NCI-H82 (cell line): ENCODE results near the gene AFF1.

ENCODE experiments used
- DNase-seq: peaks from one replicate; lab custom pipeline; 2025; lab: John Stamatoyannopoulos, UW

Gene AFF1

DNA sequence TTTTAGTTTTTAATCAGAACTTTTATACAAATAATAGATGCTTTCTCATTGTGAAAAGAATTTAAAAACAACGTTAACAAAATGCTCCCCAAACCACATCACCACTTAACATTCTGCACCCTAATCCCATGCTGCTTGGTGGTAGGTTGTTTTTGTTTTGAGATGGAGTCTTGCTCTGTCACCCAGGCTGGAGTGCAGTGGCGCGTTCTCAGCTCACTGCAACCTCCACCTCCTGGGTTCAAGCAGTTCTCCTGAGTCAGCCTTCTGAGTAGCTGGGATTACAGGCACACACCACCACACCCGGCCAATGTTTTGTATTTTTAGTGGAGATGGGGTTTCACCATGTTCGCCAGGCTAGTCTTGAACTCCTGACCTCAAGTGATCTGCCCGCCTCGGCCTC, 102.4 kb downstream of the AFF1 start:
- DNase-seq: peak; percentile 14

DNA sequence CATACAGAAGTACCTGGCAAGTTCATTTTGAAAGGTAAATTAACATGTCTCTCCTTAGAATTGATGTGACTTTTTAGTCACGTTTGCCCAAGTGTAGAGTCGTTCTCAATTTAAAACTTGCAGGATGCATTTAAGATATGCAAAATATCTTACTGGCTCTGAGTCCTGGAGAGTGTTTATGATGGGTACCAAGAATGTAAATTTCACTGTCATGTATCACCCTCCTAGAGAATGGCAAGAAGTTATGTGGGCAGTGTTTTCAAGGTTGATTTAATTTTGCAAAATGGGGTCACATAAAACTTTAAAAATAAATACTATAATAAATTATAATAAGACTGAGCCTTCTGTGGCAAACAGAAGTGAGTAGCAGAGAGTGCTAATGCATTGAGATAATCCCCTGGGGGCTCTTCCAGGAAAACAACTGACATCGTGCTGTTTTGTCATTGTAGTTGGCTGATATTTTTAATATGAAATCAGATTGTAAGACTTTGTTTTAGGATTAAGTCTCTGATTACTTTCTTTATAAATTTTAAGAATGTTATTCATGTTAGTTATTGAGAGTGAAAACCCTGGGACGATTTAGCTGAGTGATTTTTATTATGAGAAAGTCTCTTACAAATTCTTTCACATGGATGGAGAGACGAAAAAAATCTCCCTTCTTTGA, 103.0 kb downstream of the AFF1 start:
- peak; percentile 51 for DNase-seq

DNA sequence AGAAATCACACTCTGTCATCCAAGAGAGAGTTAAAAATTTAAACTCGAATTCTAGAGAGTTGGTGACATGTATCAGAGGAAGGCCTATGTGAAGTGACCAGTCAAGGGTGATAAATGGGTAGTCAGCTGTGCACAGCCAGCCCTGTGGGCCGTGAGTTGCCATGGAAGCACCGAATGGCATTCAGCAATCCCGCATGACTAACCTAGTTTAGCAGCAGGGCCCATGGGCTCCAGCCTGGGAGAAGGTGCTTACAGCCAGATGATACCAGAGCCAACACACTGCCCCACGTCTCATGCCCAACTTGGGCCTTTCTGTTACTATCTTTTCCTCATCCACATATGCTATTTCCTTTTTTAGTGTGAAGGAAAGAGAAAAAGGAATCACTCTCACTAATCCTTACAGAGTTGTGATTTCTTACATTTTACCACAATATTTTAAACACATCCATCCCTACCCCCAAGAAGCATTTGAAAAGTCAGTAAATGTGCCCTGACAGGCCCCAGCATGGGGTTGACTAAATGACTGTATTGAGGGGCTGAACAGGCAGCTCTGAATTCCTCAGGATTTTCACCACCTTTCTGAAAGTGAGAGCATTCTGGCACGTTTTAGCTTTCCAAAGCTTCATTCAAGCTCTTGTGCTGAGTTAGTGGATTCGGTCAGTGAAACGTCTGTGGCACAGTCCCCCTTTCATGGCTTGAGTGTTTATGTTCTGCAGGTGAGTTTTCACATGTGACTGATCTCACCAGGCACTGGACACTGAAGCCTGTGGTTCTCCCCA, 104.2 kb downstream of the AFF1 start:
- DNase-seq: peak; percentile 71

DNA sequence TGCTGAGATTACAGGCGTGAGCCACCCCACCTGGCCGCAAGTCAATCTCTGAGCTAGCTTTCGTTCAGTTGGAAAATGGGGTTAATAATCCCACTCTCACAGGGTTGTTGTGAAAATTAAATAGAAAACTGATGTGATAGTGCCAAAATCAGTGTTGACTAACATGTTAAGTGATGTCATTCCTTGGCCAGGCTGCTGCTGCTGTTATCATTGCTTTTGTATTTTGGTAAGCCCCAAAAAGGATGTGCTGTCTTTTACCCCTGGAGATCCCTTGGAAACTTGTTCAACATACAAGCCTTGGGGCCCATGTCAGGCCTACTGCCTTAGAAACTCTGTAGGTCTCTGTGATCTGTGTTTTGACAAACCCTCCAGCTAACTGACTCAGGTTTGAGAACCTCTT, 106.3 kb downstream of the AFF1 start:
- DNase-seq: no peak

DNA sequence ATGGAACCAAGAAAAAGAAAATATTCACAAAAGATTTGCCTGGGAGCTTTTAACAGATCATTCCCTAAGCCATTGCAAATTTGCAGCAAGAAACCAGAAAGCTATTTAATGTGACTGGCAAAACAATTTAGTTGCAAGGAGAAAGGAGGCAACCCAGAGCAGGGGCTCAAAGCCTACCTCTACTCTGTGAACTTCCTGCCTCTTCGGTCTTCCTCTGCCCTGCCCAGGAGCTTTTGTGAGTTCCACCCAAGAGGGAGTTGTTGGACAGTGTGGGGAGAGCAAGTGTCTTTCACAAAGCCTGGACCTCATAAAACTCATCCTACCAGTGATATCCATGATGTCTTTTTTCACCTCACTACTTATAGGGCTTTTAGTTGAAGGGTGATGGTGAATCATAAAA, 107.4 kb downstream of the AFF1 start:
- peak; percentile 22 for DNase-seq

DNA sequence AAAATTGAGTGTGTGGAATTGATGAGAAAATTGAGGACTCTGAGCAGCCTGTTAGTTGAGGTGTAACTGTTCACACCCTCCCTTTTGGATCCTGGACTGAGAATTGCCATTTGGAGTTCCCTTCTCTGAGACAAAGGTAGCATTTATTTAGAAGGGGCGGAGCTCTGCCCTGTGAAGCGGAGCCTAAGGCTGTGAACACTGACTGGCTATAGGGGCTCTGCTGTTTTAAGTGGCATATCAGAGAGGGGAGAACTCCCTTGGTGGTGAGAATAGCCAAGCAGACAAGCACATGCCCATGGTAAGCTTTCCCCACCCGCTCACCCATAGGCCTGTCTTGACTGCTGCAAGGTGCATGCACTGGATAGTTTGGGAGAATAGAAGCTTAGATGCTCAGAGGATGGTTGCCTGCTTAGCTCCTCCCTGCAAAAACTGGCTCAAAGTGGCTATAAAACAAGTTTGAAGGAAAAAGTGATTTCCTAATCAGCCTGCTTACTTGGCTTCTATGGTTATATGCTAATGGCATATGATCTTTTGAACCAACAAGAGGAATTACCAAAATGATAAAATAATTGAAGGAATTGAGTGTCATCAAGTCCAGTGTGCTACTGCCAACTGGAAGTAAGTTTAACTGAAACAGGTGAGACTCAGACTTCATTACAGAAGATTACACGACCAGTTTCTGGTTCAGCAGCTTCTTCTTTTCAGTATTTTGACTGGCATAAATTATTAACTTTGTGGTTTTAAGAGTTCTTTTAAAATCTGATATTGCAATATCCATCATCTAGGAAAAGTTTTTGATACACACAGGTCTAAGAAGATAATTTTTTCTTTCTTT, 108.4 kb downstream of the AFF1 start:
- peak; percentile 5 for DNase-seq

DNA sequence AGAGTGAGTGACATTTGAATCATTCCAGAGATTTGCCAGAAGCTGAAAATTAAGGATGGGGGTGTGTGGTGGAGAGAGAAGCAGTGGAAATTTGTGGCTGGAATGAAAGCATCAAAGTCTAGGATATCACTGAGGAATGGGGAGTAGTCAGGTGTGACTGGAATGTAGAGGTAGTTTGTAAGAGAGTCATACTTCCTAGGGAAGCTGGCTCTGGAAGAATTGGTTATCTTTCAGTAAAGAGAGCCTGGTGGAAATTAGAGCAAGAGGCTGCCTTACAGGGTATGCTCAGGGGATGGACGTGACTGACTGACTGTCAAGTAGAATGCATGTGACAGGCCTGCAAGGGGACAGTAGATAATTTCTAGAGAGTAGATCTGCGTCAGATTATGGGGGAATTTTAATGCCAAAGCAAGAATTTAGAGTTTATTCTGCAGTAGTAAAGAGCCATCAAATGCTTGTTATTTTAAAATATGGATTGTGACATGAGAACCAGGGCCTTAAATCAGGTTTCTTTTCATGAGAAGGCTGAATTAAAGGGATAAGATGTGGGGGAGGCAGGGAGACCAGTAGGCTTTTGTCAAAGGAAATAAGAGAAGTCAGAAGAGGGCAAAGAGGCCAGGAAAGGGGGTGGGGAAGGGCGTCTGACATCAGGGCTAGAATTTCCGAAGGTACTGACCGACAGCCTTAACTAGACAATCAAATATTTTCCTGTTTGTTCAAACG, 109.9 kb downstream of the AFF1 start:
- peak; percentile 3 for DNase-seq

DNA sequence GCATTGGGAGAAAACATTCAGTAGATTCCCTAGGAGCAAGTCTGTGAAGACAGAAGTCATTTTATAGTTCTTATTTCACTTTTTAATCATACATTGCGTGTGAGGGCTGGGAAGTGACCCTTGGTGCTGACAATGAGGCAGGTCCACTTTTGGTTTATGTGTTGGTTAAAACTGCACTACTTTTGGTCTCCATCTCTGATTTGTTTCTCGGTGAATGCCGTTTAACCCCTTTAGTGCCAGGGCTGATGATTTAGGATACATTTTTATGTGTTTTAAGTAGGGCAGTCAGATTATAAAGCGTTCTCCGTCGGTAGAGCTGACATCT, 110.4 kb downstream of the AFF1 start:
- DNase-seq: no peak

DNA sequence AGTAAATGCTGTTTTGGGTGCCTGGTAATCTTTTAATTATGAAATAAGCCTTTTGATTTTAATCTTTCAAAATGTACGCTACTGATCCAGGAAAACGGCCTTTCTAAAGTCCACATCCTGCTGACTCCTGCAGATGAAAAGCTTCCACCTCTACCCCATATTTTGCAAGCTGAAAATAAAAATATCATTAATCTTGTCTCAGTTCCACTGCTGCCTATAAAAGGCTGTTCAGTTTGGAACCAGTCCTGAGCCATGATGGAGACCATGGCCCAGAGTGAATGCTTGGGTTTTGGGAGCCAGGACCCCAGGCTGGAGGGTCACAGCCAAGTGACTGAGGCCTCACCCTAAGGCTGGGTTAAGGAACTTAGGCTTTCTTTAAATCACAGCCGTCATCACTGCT, 110.8 kb downstream of the AFF1 start:
- no peak for DNase-seq

DNA sequence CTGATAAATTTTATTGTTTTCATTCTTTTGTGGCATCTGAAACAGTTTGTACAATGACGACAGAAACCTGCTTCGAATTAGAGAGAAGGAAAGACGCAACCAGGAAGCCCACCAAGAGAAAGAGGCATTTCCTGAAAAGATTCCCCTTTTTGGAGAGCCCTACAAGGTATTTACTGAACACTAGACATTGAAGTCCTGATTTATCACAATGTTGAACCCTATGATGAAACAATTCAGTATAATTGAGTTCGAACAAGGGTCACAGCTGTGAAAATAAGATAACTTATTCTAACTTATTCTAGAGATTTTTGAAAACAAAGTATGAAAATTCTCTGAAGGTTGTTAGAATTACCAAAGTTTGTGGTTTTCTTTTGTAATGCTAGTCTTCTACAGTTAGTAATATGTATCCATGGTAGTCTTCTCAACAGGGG, 111.3 kb downstream of the AFF1 start:
- no peak for DNase-seq

DNA sequence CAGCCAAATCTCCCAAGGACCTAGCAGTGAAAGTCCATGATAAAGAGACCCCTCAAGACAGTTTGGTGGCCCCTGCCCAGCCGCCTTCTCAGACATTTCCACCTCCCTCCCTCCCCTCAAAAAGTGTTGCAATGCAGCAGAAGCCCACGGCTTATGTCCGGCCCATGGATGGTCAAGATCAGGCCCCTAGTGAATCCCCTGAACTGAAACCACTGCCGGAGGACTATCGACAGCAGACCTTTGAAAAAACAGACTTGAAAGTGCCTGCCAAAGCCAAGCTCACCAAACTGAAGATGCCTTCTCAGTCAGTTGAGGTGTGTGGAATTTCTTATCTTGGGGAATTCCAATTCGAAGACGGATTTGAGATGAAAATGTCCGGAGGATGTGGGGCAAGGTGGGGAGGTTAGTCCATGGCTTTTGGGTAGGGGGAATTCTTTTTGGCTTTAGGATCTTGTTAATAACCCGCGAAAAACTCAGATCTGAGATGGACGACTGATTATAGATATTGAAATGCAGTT, 112.5 kb downstream of the AFF1 start:
- no peak for DNase-seq

DNA sequence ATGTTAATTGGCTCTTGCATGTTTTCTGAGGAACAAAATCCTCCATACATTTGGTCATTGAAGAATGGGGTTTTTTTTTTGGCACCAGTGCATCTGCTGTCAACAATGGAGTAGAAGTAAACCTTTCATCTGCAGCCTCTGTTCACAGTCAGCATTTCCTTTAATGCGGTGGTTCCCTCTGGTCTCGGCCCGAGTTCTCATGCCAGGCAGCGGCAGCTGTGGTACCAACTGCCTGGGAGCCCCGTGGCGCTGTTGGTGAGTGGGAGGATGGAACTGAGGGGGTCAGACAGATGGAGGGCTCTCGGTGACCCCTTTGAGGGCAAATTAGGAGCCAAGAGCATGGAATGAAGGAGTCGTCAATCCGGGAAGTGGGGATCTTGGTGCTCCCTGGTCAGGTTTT, 114.7 kb downstream of the AFF1 start:
- no peak for DNase-seq

DNA sequence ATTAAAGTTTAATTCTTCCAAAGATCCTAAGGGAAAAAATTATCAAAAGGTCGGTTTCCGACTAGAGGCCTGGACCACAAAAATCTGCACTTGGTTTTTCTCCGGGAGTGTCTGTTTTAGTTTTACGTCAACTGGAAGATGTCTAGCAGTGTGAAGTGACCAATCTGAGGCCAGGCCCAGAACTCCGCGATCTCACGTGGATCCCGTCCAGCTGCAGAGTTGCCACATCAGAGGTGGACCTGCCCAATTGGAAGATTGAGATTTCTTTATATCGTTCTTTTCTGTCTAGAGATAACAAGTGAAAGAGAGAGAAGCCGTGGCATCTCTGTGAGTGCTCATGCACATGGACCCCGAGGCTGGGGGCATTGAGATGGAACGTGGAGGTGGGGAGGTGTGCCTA, 115.8 kb downstream of the AFF1 start:
- DNase-seq: no peak

DNA sequence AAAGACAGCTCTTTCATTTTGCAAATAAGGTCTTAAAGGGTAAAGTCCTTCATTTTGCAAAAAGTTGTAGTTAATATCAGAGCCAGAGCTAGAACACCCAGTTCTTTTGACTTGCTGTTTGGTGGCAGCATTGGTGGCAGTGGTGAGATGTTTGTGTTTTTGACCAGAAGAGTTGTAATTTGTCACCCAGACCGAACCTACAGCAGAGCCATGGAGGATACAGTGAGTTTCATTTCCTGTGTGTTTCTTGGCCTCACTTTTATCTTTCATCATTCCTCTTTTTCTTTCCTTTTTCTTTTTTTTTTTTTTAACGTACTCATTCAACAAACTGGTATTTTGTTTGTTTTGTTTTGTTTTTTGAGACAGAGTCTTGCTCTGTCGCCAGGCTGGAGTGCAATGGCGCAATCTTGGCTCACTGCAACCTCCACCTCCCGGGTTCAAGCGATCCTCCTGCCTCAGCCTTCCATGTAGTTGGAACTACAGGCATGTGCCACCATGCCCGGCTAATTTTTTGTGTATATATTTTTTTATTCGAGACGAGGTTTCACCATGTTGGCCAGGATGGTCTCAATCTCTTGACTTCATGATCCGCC, 116.4 kb downstream of the AFF1 start:
- no peak for DNase-seq

DNA sequence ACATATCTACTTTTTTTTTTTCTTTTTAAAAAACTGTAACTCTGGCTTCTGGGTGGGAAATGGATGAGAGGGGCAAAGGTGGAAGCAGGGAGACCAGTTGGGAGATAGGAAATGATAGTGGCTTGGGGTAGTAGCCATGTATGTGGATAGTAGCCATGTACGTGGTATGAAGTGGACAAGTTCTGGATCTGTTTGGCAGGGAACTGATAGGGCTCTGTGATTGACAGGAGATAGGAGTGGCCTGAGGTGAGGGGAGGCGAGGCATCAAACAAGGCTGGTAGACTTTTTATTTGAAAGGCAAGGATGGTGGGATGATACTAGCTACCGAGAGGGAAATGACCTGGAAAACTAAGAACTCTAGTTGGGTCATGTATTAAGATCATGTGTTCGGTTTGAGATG, 117.8 kb downstream of the AFF1 start:
- DNase-seq: no peak

DNA sequence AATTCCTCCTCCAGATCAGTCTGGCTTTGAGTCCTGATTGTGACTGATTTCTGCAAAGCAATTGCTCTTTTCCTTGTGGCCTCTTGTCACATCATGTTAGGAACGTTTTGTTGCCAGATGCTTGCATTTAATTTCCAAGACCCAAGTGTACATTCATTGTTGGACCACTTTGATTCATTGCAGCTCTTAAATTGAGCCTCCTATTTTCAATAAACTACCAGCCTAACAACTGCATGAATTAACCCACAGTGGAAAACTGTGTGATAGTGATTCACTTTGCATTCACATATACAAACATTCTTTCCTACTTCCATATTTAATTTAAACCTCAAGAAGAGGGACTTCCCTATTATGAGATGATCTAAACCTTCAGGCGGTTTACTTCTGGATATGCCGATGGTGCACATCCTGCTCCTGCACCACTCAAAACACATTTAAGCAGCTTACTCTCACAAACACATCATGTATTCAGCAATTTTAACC, 118.4 kb downstream of the AFF1 start:
- peak; percentile 23 for DNase-seq

DNA sequence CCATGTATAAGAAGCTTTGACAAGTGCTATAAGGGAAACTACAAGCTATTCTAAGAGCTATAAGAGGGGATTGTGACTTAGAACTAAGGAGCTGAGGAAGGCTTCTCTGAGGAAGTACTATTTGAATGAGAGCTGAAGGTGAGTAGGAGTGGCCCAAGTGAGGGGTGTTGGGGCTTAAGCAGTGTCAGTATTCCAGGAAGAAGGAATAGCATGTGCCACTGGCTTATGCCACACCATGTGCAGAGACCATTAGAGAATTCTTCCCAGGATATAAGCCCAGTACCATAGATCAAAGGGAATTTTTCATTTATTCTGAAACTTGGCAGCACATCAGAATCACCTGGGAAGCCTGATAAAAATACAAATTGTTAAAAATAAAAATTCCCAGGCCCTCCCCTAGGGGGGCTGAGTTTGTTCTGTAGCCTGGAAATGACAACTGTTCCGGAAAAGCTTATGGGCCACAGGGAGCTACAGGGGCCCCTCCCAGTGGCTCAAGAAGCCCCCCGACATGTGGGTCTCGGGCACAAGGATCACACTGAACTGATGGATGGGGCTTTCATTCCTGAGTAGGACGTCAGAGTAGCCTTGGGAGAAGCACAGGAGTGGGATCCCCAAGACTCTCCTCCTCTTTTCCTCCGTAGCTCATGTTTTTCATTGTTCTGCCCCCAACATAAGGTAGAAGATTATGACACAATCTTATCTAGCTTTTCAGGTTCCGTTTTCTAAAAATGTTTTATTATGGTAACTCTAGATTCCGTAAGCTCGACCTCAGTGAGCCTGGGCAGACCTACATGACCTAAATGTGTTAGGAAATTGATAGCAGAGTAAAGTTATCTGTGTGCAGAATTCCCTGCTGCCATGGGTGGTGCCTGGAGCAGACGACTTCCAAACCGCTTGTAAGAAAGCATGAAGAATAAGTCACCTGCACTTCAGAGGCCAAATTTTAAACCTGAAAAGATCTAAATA, 119.3 kb downstream of the AFF1 start:
- DNase-seq: peak; percentile 87

DNA sequence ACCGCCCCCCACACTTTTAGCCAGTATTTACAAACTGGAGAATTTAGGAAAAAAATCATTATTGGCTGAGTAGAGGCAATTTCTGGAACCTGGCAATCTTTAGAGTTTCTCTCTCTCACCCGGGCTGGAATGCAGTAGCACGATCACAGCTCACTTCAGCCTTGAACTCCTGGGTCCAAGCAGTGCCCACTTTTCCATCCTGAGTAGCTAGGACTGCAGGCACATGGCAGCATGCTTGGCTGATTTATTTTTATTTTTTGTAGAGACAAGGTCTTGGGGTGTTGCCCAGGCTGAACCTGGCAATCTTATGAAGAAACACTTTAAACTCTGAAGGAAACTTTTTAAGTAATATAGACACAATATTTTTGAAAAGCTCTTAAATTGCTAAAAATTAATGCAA, 120.1 kb downstream of the AFF1 start:
- no peak for DNase-seq

DNA sequence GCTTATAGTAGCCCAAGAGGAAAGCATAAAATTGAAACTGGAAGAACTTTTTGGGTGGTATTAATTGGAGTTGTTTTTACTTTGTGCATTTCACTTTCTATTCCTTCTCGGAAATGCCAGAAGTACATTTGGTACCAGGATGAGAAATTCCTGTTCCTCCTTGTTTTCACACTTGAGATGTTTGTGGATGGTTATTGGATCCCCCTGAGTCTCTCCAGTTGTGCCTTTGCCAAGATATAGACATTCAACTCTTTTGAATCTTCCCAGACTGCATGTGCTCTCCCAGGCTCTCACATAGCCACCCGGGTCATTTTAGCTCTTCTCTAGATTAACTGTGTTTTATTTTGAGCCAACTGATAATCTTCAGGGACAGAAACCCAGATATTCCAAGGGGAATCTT, 120.5 kb downstream of the AFF1 start:
- DNase-seq: peak; percentile 46

DNA sequence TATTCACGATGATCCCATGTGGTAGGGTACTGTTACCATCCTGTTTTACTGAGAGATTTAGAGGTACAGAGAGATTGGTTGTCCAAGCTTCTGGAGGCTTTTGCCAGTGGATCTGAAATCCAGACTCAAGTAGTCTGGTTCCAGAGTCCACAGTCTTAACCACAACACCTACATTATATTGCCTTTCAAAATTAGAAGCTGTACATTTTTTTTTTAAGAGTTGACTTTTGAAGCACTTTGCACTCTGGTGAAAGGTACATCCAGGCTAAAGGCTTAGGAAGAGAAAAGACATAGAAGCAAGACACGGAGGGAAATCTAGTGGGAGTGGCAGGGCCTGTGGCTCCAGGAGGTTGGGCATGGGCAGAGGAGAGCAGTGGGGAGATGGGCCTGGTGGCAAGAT, 122.1 kb downstream of the AFF1 start:
- DNase-seq: peak; percentile 38
